DMS153 treated with DMSO at 0.1 percent for 48 hours (cell line): ENCODE results near the gene LRP2.

Source experiments
- DNase-seq: peaks from one replicate; lab custom pipeline; 2025; ENCODE audit not compliant: unreplicated experiment; lab: John Stamatoyannopoulos, UW

Gene LRP2

GRCh38 chr2:169094676-169095075 is 267.7 kb downstream of the LRP2 start:
- no peak for DNase-seq

GRCh38 chr2:169093535-169093934 is 268.8 kb downstream of the LRP2 start:
- DNase-seq = no peak

DNA sequence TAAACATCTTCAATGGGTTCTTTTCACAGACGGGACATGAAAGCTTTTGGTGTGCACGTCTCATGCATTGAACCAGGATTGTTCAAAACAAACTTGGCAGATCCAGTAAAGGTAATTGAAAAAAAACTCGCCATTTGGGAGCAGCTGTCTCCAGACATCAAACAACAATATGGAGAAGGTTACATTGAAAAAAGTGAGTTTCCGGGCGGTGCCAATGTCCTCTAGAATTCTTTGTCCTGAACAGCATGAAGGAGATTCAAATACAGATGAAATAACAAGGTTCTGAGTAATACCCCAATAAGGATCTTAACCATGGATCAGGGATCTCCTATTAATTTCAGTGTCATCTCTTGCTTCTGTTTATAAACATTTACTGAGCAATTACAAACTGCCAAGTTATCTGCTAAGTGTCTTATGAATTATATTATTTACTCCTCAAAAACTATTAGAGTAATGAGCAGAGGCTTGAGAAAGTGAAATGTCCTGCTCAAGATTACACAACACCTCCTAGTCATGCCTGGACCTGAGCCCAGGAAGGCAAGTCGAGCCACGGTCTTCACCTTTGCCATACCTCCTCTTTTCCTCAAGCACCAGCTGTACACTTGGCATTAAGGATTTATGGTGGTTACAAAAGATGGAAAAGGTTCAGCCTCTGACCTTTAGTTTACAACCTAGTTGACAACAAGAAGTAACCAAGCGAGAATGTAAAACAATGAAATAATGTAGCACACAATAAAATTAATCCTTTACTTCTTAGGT is 270.4 kb downstream of the LRP2 start:
- no peak for DNase-seq

- no peak for DNase-seq
Observed at GRCh38 chr2:169091256-169091655, 271.1 kb downstream of the LRP2 start.

DNA sequence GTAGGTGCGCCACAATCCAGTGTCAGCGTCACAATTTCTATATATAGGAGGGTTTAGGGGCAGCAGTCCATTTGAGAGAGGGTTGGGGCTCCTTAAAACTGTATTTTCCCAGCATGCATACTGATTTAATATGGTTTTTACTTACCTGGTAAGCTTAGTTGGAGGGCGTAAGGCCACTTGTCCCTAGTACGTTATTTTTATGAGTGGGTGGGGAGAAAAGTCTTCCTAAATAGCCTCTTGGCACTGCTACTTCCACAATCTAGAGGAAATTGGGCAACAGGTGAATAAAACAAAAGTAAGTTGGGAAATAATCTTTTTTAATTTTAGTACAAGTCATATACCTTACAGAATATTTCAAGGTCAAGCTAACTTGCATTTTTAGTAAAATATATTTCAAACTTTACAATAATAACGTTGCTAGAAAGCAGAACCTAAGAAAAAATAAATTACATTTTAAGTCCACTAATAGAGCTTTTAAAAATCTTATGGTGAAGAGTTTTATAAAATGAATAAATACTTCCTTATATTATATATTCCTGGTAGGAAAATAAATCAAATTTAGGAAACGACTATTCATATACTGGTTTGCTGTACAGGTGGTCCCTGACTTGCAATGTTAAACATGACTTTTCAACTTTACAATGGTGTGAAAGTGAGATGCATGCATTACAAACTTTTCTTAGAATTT is 272.1 kb downstream of the LRP2 start:
- no peak for DNase-seq

- no peak for DNase-seq
Observed at GRCh38 chr2:169089182-169089581, 273.2 kb downstream of the LRP2 start.

- no peak for DNase-seq
Observed at GRCh38 chr2:169087757-169088379, 274.5 kb downstream of the LRP2 start.

GRCh38 chr2:169086893-169087467 is 275.4 kb downstream of the LRP2 start:
- DNase-seq = no peak

DNA sequence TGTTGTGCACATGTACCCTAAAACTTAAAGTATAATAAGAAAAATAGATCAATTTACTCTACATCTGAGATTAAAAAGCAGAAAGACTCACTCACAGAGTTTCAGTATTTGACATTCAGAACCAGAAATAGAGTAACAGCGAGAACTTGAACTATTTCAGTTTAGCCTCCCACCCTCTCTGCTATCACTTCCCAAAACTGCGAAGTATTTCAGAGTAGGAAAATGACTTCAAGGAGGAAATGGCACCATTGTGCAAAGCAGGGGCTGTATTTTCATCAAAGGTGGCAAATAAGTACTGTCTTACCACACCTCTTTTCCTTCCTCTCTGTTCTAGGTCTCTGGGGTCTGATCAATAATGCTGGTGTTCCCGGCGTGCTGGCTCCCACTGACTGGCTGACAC is 279.3 kb downstream of the LRP2 start:
- no peak for DNase-seq

DNA sequence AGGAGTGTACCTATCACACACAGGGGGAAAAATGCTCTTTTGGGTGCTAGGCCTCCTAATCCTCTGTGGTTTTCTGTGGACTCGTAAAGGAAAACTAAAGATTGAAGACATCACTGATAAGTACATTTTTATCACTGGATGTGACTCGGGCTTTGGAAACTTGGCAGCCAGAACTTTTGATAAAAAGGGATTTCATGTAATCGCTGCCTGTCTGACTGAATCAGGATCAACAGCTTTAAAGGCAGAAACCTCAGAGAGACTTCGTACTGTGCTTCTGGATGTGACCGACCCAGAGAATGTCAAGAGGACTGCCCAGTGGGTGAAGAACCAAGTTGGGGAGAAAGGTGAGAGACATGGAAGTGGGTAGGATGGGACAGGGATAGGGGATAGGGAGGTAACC is 280.8 kb downstream of the LRP2 start:
- no peak for DNase-seq

DNA sequence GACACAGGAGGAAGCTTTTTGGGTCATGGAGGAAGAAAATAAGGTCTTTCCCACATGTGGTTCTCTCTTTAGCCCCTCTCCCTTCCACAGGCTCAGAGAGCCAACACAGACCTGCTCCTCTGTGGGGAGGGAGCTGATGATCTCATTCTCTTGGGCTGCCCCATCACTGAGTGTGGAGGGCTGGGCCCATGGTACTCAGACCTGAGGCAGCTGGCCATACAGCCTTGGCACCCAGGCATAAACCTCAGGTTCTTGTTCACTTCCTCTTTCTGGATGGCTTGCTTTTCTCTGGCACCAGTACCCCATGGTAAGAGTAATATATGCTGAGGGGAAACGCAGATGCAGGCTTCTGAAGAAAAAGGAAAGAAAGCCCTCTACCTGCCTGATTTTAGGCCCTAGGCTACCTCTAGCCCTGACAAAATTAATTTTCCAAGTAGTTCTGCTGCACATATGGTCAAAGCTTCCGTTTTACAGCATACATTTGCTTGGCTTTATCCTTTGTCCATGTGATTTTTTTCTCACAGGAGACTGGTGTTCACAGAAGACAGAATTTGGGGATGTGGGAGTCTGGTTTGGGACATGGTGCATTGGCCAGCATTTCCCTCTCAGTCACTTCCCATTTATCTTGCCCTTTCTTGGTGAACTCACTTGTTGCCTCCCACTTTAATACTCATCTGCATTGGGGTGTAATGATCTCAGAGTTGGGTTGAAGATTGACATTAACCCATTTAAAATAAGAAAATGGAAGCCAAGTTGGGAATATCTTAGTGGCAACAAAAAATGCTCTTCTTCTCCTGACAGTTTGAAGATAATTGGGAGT is 281.9 kb downstream of the LRP2 start:
- no peak for DNase-seq

DNA sequence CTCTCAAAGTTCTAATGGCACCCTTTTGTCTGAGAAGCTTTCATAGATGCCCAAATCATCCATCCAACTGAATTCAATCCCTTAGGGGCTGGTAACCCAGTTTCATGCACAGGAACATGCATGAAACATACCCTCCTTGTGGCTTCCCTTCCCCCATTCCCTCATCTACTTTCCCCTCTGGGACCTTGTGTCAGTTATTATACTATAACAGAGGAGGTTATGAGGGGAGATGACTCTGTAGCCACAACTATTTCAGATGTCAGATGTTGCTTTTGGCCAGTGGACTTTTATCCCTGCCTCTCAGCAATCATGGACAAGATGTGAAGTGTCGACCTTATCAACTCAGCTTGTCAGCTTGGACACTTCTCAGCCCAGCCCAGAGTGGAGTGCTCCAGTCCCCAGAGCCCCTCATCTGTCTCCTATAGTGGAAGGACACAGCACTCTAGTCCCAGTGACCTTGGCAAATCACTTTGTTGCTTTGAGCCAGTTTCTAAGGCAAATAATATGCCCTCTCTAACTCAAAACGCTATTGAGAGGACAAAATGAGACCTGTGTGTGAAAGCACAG is 284.6 kb downstream of the LRP2 start:
- no peak for DNase-seq
